ENCODE data around the gene RAB27A. TPM values are rescaled to one million over a fixed set of nuclear protein-coding genes. Genes with fewer than 3 reads are reported as not detected.

RAB27A gene
- total and polyA plus RNA-seq, 10 of the 15 experiments (the other 5 are each of a cell fraction or from before 2014, with no cell fraction given), result 13.3 to 139 (median 35.2) TPM

GRCh38 chr15:55179141-55179540, 110.5 kb downstream of the RAB27A start:
- SMC1A ChIA-PET (ENCODE audit: uncharacterized antibody, unreplicated experiment), result interaction anchor here (0.7 to 3.7 kb wide), 4 partner anchors 10 to 1216 kb away, joined by 3 to 13 read pairs (median 3); no protein-coding TSS in a partner anchor
- Histone ChIP-seq H3K79me2 (ENCODE audit: control insufficient read depth, insufficient read depth, low read length) (no peaks in the 10 kb centered on the region), H3K4me1 (ENCODE audit: control insufficient read depth, insufficient read depth, low read length) (no peaks in the 10 kb centered on the region), H3K4me2 (ENCODE audit: control insufficient read depth, insufficient read depth) (no peak overlapping the region), H2AFZ (ENCODE audit: control insufficient read depth, low read depth, low read length) (no peak overlapping the region), H4K20me1 (ENCODE audit: control insufficient read depth, insufficient read depth) (no peaks in the 10 kb centered on the region), H3K4me3 (no peak overlapping the region), H3K27ac (ENCODE audit: control insufficient read depth, insufficient read depth) (no peak overlapping the region), H3K36me3 (ENCODE audit: control insufficient read depth in 2 of 2, insufficient read depth in 2 of 2, low read length in 1 of 2) (peaks cover 0 to 11% of the 10 kb centered on the region in 2 experiments; a peak in 1 of 4 replicates), H3K9me3 (replicated peaks; ENCODE audit: control insufficient read depth, insufficient read depth, low read length) (no peaks in the 10 kb centered on the region), H3K9ac (ENCODE audit: control insufficient read depth, insufficient read depth, low read length) (no peak overlapping the region), H3K27me3 (replicated peaks in 1 of 2; ENCODE audit: control insufficient read depth in 2 of 2, insufficient read depth in 2 of 2, low read length in 1 of 2) (no peaks in the 10 kb centered on the region)
- FAIRE-seq (no peak), DNase-seq (ENCODE audit: low read depth, low spot score) (no peak), ATAC-seq (no peak)
- POLR2A ChIA-PET, result no interaction called here
- in situ Hi-C loops (cut with MboI), result no loop called here
- TF ChIP-seq YBX1 (IDR thresholded peaks at IDR 0.05), result no peak
- TF ChIP-seq RB1 (IDR thresholded peaks at IDR 0.05; ENCODE audit: borderline replicate concordance), result no peak
- no peak for TF ChIP-seq CEBPB (IDR thresholded peaks at IDR 0.05; ENCODE audit: borderline replicate concordance in 1 of 2, low read depth in 2 of 2, low read length in 2 of 2)
- TF ChIP-seq USF2 (IDR thresholded peaks at IDR 0.05; ENCODE audit: borderline replicate concordance, low read depth, low read length), result no peak
- TF ChIP-seq SMARCA5 (IDR thresholded peaks at IDR 0.05), result no peak
- TF ChIP-seq SIN3A (IDR thresholded peaks at IDR 0.05; ENCODE audit: low read depth, low read length), result no peak
- TF ChIP-seq, protein P1, sequence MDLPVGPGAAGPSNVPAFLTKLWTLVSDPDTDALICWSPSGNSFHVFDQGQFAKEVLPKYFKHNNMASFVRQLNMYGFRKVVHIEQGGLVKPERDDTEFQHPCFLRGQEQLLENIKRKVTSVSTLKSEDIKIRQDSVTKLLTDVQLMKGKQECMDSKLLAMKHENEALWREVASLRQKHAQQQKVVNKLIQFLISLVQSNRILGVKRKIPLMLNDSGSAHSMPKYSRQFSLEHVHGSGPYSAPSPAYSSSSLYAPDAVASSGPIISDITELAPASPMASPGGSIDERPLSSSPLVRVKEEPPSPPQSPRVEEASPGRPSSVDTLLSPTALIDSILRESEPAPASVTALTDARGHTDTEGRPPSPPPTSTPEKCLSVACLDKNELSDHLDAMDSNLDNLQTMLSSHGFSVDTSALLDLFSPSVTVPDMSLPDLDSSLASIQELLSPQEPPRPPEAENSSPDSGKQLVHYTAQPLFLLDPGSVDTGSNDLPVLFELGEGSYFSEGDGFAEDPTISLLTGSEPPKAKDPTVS (IDR thresholded peaks at IDR 0.05; ENCODE audit: low read depth, low read length), result no peak
- no peak for TF ChIP-seq NFIC (IDR thresholded peaks at IDR 0.05; ENCODE audit: low read depth, low read length)
- RAD21 ChIA-PET (ENCODE audit: unreplicated experiment), result interaction anchor here (1.4 kb wide), 1 partner anchor 1216 kb away, joined by 3 read pairs; no protein-coding TSS in a partner anchor
- CTCF ChIA-PET, result interaction anchor here (0.7 to 3.8 kb wide), 4 partner anchors 10 to 1216 kb away, joined by 3 to 17 read pairs (median 5); partner anchors contain the start of genes PIGB and PIGBOS1
- intact Hi-C loops (cut with micrococcal nuclease; ENCODE audit: unreplicated experiment), result no loop called here
- no TSS peak for BruUV-seq (replicated peaks)
